ENCODE data around the gene RAB5IF.
"Not testable (repeated sequence)": the region's sequence is repeated elsewhere in the genome, so short reads cannot be mapped to it uniquely, and the experiment has no call there.

RAB5IF gene

GRCh38 chr20:36606158-36607066 lies 833 bp downstream of the RAB5IF start:
- H3K27ac ChIP-seq, result peak overlapping the region; percentile 81
- H3K27me3 ChIP-seq (ENCODE audit: insufficient read depth, low read depth, severe bottlenecking), result no peaks in the 10 kb centered on the region
- TF ChIP-seq CTCF (IDR thresholded peaks at IDR 0.05; ENCODE audit: low read depth, low read length), result no peak
- H3K9me3 ChIP-seq (ENCODE audit: severe bottlenecking), result no peaks in the 10 kb centered on the region
- H3K36me3 ChIP-seq, result peaks cover 37% of the 10 kb centered on the region
- DNase-seq, result no peak
- peak overlapping the region; percentile 89 for H3K4me3 ChIP-seq (ENCODE audit: low read depth, low read length)

- H3K4me3 ChIP-seq (ENCODE audit: low read depth, low read length), result no peak overlapping the region
- no peaks in the 10 kb centered on the region for H3K9me3 ChIP-seq (ENCODE audit: severe bottlenecking)
- no peaks in the 10 kb centered on the region for H3K27me3 ChIP-seq (ENCODE audit: insufficient read depth, low read depth, severe bottlenecking)
- H3K27ac ChIP-seq, result no peak overlapping the region
- peaks cover 51% of the 10 kb centered on the region for H3K36me3 ChIP-seq
- no peak for DNase-seq
- no peak for TF ChIP-seq CTCF (IDR thresholded peaks at IDR 0.05; ENCODE audit: low read depth, low read length)
Observed at GRCh38 chr20:36607586-36608387, 2.2 kb downstream of the RAB5IF start.

- H3K27ac ChIP-seq; H3K27me3 ChIP-seq (ENCODE audit: insufficient read depth, low read depth, severe bottlenecking); DNase-seq; H3K4me3 ChIP-seq (ENCODE audit: low read depth, low read length); H3K9me3 ChIP-seq (ENCODE audit: severe bottlenecking): not testable (repeated sequence)
- peaks cover 57% of the 10 kb centered on the region for H3K36me3 ChIP-seq
Observed at GRCh38 chr20:36608388-36608728, 2.8 kb downstream of the RAB5IF start.

- no peaks in the 10 kb centered on the region for H3K27me3 ChIP-seq (ENCODE audit: insufficient read depth, low read depth, severe bottlenecking)
- H3K9me3 ChIP-seq (ENCODE audit: severe bottlenecking), result no peaks in the 10 kb centered on the region
- H3K27ac ChIP-seq, result no peak overlapping the region
- no peak for DNase-seq
- H3K4me3 ChIP-seq (ENCODE audit: low read depth, low read length), result no peak overlapping the region
- peaks cover 70% of the 10 kb centered on the region for H3K36me3 ChIP-seq
- no peak for TF ChIP-seq CTCF (IDR thresholded peaks at IDR 0.05; ENCODE audit: low read depth, low read length)
Observed at GRCh38 chr20:36611625-36612024, 6.0 kb downstream of the RAB5IF start.

- no peak for TF ChIP-seq CTCF (IDR thresholded peaks at IDR 0.05; ENCODE audit: low read depth, low read length)
- Histone ChIP-seq H3K36me3 (peaks cover 55% of the 10 kb centered on the region), H3K27ac (no peak overlapping the region), H3K27me3 (ENCODE audit: insufficient read depth, low read depth, severe bottlenecking) (no peaks in the 10 kb centered on the region), H3K4me3 (ENCODE audit: low read depth, low read length) (no peak overlapping the region), H3K9me3 (ENCODE audit: severe bottlenecking) (no peaks in the 10 kb centered on the region)
- DNase-seq, result no peak
Observed at GRCh38 chr20:36613974-36614373, 8.4 kb downstream of the RAB5IF start.

Data from WERI-Rb-1 (cell line).